ENCODE measurements around the gene MINK1.

- TF ChIP-seq, protein P1, sequence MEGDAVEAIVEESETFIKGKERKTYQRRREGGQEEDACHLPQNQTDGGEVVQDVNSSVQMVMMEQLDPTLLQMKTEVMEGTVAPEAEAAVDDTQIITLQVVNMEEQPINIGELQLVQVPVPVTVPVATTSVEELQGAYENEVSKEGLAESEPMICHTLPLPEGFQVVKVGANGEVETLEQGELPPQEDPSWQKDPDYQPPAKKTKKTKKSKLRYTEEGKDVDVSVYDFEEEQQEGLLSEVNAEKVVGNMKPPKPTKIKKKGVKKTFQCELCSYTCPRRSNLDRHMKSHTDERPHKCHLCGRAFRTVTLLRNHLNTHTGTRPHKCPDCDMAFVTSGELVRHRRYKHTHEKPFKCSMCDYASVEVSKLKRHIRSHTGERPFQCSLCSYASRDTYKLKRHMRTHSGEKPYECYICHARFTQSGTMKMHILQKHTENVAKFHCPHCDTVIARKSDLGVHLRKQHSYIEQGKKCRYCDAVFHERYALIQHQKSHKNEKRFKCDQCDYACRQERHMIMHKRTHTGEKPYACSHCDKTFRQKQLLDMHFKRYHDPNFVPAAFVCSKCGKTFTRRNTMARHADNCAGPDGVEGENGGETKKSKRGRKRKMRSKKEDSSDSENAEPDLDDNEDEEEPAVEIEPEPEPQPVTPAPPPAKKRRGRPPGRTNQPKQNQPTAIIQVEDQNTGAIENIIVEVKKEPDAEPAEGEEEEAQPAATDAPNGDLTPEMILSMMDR (tag by site-specific recombination; IDR thresholded peaks at IDR 0.05) = no peak
- TF ChIP-seq KLF9 (tag by site-specific recombination; IDR thresholded peaks at IDR 0.05; ENCODE audit: low read depth) = no peak
- no peak for TF ChIP-seq ZNF394 (tag by site-specific recombination; IDR thresholded peaks at IDR 0.05; ENCODE audit: borderline replicate concordance)
- no peak for TF ChIP-seq MYNN (tag by site-specific recombination; IDR thresholded peaks at IDR 0.05; ENCODE audit: borderline replicate concordance)
- no peak for TF ChIP-seq ZNF692 (tag by site-specific recombination; IDR thresholded peaks at IDR 0.05)
- no peak for TF ChIP-seq ZNF274 (IDR thresholded peaks at IDR 0.05; ENCODE audit: low read length)
- TF ChIP-seq ZNF274 (tag by site-specific recombination; IDR thresholded peaks at IDR 0.05; ENCODE audit: borderline replicate concordance) = no peak
- TF ChIP-seq ZNF324 (tag by site-specific recombination; IDR thresholded peaks at IDR 0.05) = no peak
- no peak for TF ChIP-seq ZNF398 (tag by site-specific recombination; IDR thresholded peaks at IDR 0.05)
Observed at GRCh38 chr17:4859816-4860625, 26.9 kb downstream of the MINK1 start.
